PC-9 (cell line): Measurements from ENCODE around the gene PYY.

Experiments
- CTCF ChIP-seq: fragments of 200-600 bp; sonication (generic); conservative IDR thresholded peaks from 2 replicates; pipeline ENCODE4 v1.6.1; 2017; ENCODE audit warnings: mixed run types, antibody characterized with exemption, mild to moderate bottlenecking, moderate library complexity
- EZH2 ChIP-seq: fragments of 200-600 bp; sonication (generic); IDR thresholded peaks from 2 replicates; pipeline ENCODE4 v1.8.0; 2017; ENCODE audit warnings: antibody characterized with exemption, low read depth

- TF ChIP-seq EZH2 (no peak), CTCF (no peak)
Observed at GRCh38 chr17:43998552-43998951, 44.8 kb upstream of the PYY start.
